ENCODE measurements around the gene BBS2. TPM values are rescaled to one million over a fixed set of nuclear protein-coding genes. Genes with fewer than 3 reads are reported as not detected.

Gene BBS2
- total RNA-seq, 3 donors from 2014 or later = 42.6 to 80.5 (median 56.2) TPM

DNA sequence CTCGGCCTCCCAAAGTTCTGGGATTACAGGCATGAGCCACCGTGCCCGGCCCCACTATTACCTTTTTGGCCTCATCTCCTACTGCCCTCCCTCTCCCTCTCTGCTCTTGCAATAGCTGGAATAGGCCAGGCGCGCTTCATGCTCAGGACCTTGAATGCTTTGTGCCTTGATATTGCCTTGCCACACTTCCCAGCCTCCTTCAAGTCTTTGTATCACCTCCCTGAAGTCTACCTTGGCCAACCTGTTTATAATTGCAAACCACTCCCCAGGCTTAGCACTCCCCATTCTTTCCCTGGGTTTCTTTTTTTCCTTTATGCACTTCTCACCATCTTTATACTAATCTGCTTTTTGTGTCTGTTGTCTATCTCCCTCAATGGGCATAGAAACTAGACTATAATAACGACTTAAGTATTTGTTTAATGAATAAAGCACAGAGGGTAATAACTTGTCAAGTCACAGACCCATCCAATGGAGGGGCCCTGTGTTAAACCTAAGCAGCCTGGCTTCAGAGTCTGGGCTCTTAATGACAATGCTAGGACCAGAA, 61.8 kb downstream of the BBS2 start:
- TF ChIP-seq POLR2A (IDR thresholded peaks at IDR 0.05) (no peak), POLR2AphosphoS5 (IDR thresholded peaks at IDR 0.05) (no peak)
- TF ChIP-seq, protein P1, sequence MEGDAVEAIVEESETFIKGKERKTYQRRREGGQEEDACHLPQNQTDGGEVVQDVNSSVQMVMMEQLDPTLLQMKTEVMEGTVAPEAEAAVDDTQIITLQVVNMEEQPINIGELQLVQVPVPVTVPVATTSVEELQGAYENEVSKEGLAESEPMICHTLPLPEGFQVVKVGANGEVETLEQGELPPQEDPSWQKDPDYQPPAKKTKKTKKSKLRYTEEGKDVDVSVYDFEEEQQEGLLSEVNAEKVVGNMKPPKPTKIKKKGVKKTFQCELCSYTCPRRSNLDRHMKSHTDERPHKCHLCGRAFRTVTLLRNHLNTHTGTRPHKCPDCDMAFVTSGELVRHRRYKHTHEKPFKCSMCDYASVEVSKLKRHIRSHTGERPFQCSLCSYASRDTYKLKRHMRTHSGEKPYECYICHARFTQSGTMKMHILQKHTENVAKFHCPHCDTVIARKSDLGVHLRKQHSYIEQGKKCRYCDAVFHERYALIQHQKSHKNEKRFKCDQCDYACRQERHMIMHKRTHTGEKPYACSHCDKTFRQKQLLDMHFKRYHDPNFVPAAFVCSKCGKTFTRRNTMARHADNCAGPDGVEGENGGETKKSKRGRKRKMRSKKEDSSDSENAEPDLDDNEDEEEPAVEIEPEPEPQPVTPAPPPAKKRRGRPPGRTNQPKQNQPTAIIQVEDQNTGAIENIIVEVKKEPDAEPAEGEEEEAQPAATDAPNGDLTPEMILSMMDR (IDR thresholded peaks at IDR 0.05) = no peak
- Histone ChIP-seq H3K4me3 (no peak overlapping the region), H3K9me3 (no peaks in the 10 kb centered on the region), H3K27me3 (no peaks in the 10 kb centered on the region), H3K4me1 (no peaks in the 10 kb centered on the region), H3K36me3 (no peaks in the 10 kb centered on the region), H3K27ac (no peak overlapping the region)
- intact Hi-C loops (cut with DNase I; ENCODE audit: low total_unique reads) = no loop called here
- DNase-seq (ENCODE audit: low spot score in 2 of 2) = no peak

DNA sequence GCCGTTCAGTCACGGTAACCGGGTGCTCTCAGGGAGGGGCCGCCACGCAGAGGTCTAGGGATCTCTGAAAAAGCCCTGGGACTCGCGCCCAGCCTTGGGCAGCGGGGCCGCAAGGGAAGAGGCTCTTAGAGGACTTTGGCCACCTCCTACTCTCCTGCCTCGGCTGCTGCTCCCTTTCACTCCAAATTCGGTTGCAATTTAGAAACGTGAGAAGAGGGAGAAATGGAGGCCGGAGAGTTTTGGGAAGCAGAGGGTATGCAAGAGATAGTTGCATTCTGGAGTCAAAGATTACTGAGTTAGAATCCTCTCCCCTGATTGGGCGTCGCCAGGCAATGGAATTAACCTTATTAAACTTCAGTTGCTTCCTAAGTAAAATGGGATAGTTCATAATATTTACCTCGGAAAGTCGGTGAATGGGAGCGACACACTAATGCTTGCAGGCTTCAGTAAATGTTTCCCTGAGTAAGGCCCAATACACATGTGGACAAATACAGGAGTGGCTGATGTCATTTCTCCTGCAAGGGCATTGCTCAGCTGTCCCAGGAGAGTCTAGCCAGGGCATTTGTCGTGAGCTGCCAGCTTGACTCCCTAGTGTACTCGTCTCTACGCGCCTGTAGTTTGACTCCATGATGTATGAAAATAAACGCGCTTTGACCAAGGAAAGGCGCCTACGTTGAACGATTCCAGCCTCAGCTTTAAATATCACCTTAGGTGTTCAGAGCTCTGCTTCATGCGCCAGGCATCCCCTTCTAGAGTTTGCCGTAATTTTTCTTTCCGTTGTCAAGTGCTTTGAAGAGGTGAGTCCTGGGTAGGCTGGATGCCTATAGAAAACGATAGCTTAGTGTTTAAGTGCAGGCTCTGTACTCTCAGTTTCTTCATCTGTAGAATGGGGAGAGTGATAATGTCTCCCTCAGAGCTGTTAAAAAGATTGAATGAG, 67.8 kb downstream of the BBS2 start:
- Histone ChIP-seq H3K27ac (peak overlapping the region; percentile 76 to 90), H3K9me3 (no peaks in the 10 kb centered on the region), H3K4me3 (peak overlapping the region; percentile 69 to 98 (median 97)), H3K36me3 (no peaks in the 10 kb centered on the region), H3K4me1 (peaks cover 6 to 19% of the 10 kb centered on the region in 2 donors), H3K27me3 (no peaks in the 10 kb centered on the region)
- DNase-seq (ENCODE audit: low spot score in 2 of 2) = no peak
- TF ChIP-seq POLR2AphosphoS5 (IDR thresholded peaks at IDR 0.05) (no peak), POLR2A (IDR thresholded peaks at IDR 0.05) (peak; percentile 1)
- TF ChIP-seq, protein P1 (IDR thresholded peaks at IDR 0.05) = no peak
- intact Hi-C loops (cut with DNase I; ENCODE audit: low total_unique reads) = no loop called here

DNA sequence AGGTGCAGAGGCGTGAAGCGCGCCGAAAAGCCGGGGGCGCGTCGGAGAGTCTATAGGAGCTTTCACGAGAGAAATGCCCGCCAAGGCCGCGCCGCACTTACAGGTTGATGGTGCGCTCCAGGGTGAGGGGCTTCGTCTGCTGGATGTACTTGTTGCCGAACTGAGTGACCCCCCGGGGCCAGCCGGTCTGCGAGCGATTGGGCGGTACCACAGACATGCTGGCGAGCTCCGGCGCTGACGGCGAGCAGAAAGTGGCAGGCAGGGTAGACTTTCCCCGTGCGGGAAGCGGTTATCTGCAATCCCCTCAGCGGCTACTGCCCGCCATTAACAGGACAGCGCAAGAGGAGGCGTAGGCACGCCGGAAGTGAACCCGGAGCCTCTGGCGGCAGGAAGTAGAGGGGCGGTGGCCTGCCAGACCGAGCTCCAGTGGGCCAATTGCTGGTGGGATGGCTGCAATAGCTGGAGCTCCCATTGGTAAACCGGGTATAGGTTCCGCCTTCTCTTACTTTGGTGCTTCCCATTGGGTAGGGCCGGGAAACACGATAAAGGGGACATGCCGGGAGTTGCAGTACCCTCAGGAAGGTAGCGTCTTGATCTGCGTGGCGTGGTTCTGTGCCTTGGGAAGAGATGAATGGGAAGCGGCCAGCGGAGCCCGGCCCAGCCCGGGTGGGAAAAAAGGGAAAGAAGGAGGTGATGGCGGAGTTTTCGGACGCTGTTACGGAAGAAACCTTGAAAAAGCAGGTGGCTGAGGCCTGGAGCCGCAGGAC, 68.7 kb downstream of the BBS2 start, which contains the start of the genes NUDT21 and OGFOD1:
TSS of gene NUDT21 (minus strand) at position 347 of the 767 bp plus-strand sequence. CDS start at position 217, 130 bp downstream.
TSS of gene OGFOD1 (plus strand) at position 569 of the 767 bp plus-strand sequence. CDS start at position 628, 59 bp downstream.
- Histone ChIP-seq H3K27me3 (no peaks in the 10 kb centered on the region), H3K9me3 (no peaks in the 10 kb centered on the region), H3K27ac (peak within 1 kb of the TSS; percentile 76 to 90), H3K36me3 (no peaks in the 10 kb centered on the region), H3K4me3 (peak within 1 kb of the TSS; percentile 69 to 98 (median 97)), H3K4me1 (peaks cover 6 to 19% of the 10 kb centered on the region in 2 donors)
- peak; percentile 92 to 96 for DNase-seq (ENCODE audit: low spot score in 2 of 2)
- intact Hi-C loops (cut with DNase I; ENCODE audit: low total_unique reads) = no loop called here
- peak; percentile 24 to 85 (median 28) for TF ChIP-seq POLR2AphosphoS5 (IDR thresholded peaks at IDR 0.05)
- peak; percentile 16 for TF ChIP-seq POLR2A (IDR thresholded peaks at IDR 0.05)
- TF ChIP-seq, protein P1 (IDR thresholded peaks at IDR 0.05) = peak in 1 of 3 donors; percentile 10

DNA sequence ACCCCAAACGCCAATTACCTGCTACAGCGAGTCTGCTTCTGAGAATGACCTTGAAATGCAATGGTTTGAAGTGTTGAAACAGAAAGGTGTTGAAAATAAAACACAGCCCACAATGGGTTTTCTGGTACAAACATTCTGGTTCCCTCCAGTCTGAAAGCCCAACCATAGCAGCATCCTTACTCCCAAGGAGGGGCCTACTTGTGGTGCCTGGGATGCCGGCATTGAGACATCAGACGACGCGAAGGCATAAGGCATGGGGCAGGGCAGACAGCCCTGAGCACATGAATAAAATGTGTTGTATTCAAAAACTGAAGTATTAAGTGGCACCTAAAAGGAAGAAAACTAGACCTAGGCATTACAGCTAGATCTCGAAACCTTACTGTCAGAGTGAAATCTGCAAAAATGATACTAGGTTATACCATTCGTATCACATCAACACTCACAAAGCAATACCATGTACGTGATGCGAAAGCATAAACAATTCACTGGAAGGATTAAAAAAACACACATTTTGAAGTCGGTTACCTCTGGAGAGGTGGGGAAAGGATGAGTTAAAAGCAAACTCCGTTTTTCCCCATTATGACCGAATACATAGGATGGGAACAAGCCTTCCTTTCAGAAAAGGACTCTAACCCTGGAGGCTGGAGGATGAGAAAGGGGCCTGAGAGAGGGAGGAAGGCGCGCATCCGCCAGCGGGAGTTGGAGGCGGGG, 69.4 kb downstream of the BBS2 start:
- peaks cover 6 to 19% of the 10 kb centered on the region in 2 donors for H3K4me1 ChIP-seq
- no peaks in the 10 kb centered on the region for H3K36me3 ChIP-seq
- H3K27me3 ChIP-seq = no peaks in the 10 kb centered on the region
- H3K4me3 ChIP-seq = peak overlapping the region; percentile 69 to 98 (median 97)
- intact Hi-C loops (cut with DNase I; ENCODE audit: low total_unique reads) = no loop called here
- DNase-seq (ENCODE audit: low spot score in 2 of 2) = no peak
- H3K9me3 ChIP-seq = no peaks in the 10 kb centered on the region
- TF ChIP-seq, protein P1 (IDR thresholded peaks at IDR 0.05) = no peak
- TF ChIP-seq POLR2AphosphoS5 (IDR thresholded peaks at IDR 0.05) = no peak
- no peak for TF ChIP-seq POLR2A (IDR thresholded peaks at IDR 0.05)
- H3K27ac ChIP-seq = peak overlapping the region; percentile 76 to 90
